MG63 (cell line): Measurements from ENCODE around the gene DKK1. TPM values are rescaled to one million over a fixed set of nuclear protein-coding genes. Genes with fewer than 3 reads are reported as not detected.
"Not testable (repeated sequence)": the region's sequence is repeated elsewhere in the genome, so short reads cannot be mapped to it uniquely, and the experiment has no call there.

Experiments used
- DNase-seq: peaks from one replicate; pipeline ENCODE4 v3.0.0-alpha.2; 2020
- H3K27me3 ChIP-seq: fragments of 250-450 bp; sonication (Bioruptor Pico); 2 replicates; pipeline ENCODE4 v1.5.1; 2020; ENCODE audit warnings: mild to moderate bottlenecking, moderate library complexity
- H3K36me3 ChIP-seq: fragments of 250-450 bp; sonication (Bioruptor Pico); 2 replicates; pipeline ENCODE4 v1.5.1; 2020; ENCODE audit warnings: mild to moderate bottlenecking, moderate library complexity
- H3K4me3 ChIP-seq: fragments of 250-450 bp; sonication (Bioruptor Pico); 2 replicates; pipeline ENCODE4 v1.5.1; 2020; ENCODE audit warnings: mild to moderate bottlenecking, moderate library complexity
- H3K9me3 ChIP-seq: fragments of 250-450 bp; sonication (Bioruptor Pico); 2 replicates; pipeline ENCODE4 v1.5.1; 2020; ENCODE audit warnings: mild to moderate bottlenecking, moderate library complexity
- total RNA-seq: library from RNA; depleted of rRNA; stranded (reverse); fragments of >200 nt; shearing (Covaris generic); gene quantifications from 2 replicates; pipeline ENCODE4 v1.2.3, GENCODE V29; 2014; ENCODE audit warnings: low replicate concordance

DKK1 gene
- total RNA-seq, 1 experiment from 2014 or later: 429 TPM

DNA sequence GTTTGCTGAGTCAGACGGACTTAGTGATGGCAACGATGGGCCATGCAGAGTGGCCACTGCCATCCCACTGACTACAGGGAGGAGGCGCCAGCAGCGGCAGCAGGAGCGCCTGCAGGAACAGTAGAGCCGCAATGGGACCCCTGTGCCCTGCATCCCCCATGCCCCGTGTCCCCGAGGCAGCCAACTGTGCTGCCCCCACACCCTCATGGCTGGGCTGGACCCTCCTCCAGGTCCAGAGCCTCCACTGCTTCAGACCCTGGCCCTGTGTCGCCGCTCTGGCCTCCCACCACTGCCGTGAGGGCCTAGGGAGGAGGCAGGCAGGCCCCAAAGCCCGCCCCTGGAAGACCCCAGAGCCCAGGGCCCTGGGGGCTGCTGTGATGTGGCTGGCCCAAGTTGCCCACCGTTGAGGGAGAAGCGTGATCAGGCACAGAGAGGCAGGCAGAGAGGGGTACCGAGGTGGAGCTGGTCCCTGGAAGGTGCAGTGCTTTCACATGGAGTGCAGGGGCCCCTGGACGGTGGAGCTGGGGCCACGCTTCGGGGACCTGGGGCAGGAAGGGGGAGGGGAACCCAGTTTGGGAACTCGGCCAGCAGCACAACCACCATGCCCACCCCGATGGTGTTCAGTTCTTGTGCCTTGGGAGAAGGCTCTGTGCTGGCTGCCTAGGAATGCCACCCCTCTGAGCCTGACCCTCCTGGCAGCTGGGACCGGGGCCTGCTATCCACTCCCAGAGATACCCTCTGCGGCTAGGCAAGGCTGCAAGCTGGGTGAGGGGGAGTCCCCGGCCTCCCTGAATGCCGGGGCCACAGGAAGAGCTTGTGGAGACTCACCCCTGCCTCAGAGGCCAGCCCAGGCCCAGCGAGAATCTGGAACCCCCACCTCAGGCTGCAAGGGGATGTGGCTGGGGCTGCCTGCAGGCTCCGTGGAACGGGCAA lies 32.6 kb downstream of the DKK1 start:
- Histone ChIP-seq H3K36me3 (no peaks in the 10 kb centered on the region), H3K9me3 (no peaks in the 10 kb centered on the region), H3K4me3 (no peak overlapping the region), H3K27me3 (no peaks in the 10 kb centered on the region)
- DNase-seq: no peak

DNA sequence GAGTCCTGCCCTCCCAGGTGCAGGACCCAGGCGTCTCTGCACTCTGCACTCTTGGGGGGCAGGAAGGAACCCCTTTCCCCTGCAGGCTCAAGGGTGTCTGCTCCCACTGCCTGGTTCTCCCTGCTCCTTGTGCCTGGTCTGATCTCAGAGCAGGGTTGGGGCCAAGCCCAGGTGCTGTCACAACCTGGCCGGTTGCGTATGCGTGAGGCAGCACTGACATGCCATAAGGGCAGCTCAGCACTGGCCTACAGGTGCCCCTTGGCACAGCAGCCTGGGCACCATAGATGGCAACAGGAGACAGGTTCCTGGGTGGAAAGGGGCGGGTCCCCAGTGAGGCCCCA lies 33.2 kb downstream of the DKK1 start:
- no peak for DNase-seq
- H3K9me3 ChIP-seq: no peaks in the 10 kb centered on the region
- no peaks in the 10 kb centered on the region for H3K36me3 ChIP-seq
- no peak overlapping the region for H3K4me3 ChIP-seq
- no peaks in the 10 kb centered on the region for H3K27me3 ChIP-seq

DNA sequence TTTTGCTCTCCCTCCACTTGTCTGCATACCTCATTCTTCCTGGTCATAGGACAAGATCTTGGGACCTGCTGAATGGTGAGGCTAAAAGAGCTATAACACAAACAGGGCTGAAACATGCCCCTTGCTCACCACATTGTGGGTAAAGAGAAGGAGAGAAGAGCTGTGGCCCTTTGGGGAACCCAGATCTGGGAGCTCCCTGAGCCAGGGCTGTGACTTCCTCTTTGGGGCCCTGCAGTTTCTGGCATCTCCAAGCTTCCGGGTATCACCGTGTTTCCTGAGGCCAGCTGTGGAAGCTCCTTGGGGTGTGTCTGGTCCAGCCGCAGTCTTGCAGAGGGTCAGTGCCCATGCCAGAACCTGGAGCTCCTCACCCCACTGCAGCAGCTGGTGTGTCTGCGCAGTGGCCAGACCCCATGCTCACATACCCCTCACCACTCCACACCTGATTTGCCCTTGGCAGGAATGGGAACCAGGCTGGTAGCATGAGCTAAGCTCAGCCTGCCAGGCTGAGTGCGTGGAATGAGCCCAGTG lies 34.0 kb downstream of the DKK1 start:
- no peaks in the 10 kb centered on the region for H3K27me3 ChIP-seq
- H3K36me3 ChIP-seq: no peaks in the 10 kb centered on the region
- no peak for DNase-seq
- H3K4me3 ChIP-seq: no peak overlapping the region
- H3K9me3 ChIP-seq: no peaks in the 10 kb centered on the region

DNA sequence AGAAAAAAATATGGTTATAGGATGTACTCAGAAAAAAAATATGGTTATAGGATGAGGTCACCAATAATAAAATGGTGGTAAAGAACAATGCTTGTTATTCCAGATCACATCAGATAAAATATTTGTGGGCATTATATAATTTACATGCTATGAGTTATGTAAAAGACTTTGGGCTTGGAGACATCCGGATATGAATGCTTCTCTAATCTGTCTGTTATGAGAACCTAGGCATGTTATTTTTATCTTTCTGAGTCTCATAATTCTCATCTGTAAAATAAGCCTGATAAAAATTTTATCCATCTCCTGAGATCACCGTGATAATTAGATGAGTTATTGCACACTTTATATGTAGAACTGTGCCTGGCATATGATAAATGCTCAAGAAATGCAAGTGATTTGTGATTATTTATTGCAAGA lies 37.8 kb downstream of the DKK1 start:
- Histone ChIP-seq H3K36me3 (no peaks in the 10 kb centered on the region), H3K9me3 (no peaks in the 10 kb centered on the region), H3K4me3 (no peak overlapping the region), H3K27me3 (no peaks in the 10 kb centered on the region)
- no peak for DNase-seq

DNA sequence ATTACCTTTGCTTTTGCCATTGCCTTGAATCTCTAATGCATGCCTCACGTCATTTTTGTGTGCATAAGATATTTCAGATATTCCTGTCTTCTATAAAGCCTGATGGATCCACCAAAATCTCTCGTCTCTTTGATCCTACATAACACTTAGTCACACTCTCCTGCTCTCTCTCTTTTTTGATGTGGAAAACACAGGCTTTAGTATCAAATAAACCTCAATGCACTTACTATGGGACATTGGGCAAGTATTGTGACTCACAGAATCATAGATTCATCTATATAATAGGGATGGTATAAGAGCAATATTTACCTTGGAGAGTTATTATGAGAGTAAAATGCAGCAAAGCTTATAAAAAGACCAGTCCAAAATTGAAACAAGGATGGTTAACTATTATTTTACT lies 39.1 kb downstream of the DKK1 start:
- no peaks in the 10 kb centered on the region for H3K9me3 ChIP-seq
- H3K27me3 ChIP-seq: no peaks in the 10 kb centered on the region
- H3K36me3 ChIP-seq: no peaks in the 10 kb centered on the region
- no peak for DNase-seq
- H3K4me3 ChIP-seq: no peak overlapping the region

DNA sequence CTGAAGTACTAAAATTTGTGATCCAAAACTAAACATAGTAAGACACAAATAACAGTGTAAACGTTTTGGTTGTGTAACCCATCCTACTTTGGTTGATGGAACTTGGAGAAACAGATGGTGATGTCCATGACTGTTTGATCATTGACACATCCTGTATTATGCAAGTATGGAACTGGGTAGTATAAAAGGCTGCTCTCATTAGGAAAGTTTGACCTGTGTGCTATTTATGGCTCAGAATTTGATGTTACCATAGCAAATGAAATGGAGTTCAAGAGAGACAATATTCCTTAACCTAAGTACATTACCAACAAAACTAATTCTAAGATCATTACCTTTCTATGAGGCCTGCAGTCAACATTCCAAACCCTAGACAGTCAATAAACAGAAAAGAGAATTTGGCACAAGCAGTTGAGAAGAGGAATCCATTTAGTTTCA lies 39.9 kb downstream of the DKK1 start:
- Histone ChIP-seq H3K36me3 (no peaks in the 10 kb centered on the region), H3K27me3 (no peaks in the 10 kb centered on the region), H3K9me3 (no peaks in the 10 kb centered on the region), H3K4me3 (no peak overlapping the region)
- no peak for DNase-seq

DNA sequence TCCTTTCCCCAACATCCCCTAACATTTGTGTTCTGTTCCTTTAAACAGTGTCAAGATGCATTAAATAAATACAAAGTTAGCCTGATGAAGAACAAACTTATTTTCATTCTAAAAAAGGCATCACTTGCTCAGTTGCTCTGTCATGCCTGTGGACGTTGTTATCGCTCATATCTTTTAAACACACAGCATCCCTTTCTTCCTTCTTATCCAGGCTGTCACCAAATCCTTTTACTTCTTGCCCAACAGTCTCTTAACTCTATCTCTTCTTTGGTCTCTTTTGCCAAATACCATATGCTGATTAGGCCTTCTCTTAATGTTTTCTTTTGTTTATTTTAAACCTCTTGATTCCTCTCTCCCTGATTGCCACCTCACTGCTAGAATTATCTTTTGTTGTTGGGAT lies 43.9 kb downstream of the DKK1 start:
- no peaks in the 10 kb centered on the region for H3K9me3 ChIP-seq
- no peak for DNase-seq

DNA sequence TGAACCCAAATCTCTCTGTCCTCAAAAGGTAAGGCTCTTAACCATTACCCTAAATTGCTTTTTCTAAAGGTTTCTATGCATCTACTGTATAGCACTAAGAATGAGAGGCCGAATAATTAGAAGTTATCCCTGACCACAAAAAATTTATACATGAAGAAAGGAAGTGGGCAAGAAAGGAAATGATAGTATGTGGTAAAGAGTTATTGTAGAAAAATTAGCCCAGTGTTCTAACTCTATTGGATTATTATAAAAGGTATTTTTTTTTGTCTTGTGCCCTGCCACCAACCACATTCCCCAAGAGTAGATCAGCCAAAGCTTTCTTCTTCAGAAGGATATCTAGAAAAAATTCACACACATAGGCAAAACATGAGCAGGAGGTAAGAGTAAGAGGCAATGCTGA lies 45.4 kb downstream of the DKK1 start:
- Histone ChIP-seq H3K27me3 (no peaks in the 10 kb centered on the region), H3K36me3 (no peaks in the 10 kb centered on the region), H3K9me3 (no peaks in the 10 kb centered on the region), H3K4me3 (no peak overlapping the region)
- no peak for DNase-seq

More for the DNA sequence above, 43.9 kb downstream of the DKK1 start:
- no peak overlapping the region for H3K4me3 ChIP-seq
- no peaks in the 10 kb centered on the region for H3K27me3 ChIP-seq
- H3K36me3 ChIP-seq: no peaks in the 10 kb centered on the region

DNA sequence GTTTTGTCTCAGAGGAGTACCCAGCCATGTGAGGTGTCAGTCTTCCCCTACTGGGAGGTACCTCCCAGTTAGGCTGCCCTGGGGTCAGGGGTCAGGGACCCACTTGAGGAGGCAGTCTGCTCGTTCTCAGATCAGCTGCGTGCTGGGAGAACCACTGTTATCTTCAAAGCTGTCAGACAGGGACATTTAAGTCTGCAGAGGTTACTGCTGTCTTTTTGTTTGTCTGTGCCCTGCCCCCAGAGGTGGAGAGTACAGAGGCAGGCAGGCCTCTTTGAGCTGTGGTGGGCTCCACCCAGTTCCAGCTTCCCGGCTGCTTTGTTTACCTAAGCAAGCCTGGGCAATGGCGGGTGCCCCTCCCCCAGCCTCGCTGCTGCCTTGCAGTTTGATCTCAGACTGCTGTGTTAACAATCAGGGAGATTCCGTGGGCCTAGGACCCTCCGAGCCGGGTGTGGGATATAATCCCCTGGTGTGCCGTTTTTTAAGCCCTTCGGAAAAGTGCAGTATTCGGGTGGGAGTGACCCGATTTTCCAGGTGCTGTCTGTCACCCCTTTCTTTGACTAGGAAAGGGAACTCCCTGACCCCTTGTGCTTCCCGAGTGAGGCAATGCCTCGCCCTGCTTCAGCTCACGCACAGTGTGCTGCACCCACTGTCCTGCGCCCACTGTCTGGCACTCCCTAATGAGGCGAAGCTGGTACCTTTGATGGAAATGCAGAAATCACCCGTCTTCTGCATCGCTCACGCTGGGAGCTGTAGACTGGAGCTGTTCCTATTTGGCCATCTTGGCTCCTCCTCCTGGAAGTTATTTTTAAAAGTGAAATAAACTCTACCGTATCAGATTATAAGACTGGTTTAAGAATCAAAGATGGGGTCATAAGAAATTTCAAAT lies 51.7 kb downstream of the DKK1 start:
- not testable (repeated sequence) for H3K4me3 ChIP-seq, H3K36me3 ChIP-seq, H3K27me3 ChIP-seq, DNase-seq, H3K9me3 ChIP-seq
